ENCODE results near the gene EXO1. TPM values are rescaled to one million over a fixed set of nuclear protein-coding genes. Genes with fewer than 3 reads are reported as not detected.
"Not testable (repeated sequence)": the region's sequence is repeated elsewhere in the genome, so short reads cannot be mapped to it uniquely, and the experiment has no call there.

Gene EXO1
- polyA plus RNA-seq, 3 donors, result 0.06 to 0.11 (median 0.10) TPM

GRCh38 chr1:241828463-241829021 lies 19.5 kb upstream of the EXO1 start:
- 51 to 73% (median 59%) methylated on average over 3 of the region's 3 CpGs for WGBS, 3 donors
- H3K27ac ChIP-seq (ENCODE audit: low read depth, low read length), result no peak overlapping the region

GRCh38 chr1:241829468-241829867 lies 18.5 kb upstream of the EXO1 start:
- H3K27ac ChIP-seq (ENCODE audit: low read depth, low read length), result no peak overlapping the region

- no peak overlapping the region for H3K27ac ChIP-seq (ENCODE audit: low read depth, low read length)
- 5% methylated on average over 1 of the region's 1 CpG for WGBS, 3 donors
These were observed 13.1 kb upstream of the EXO1 start for GRCh38 chr1:241834733-241835377.

- 61 to 87% (median 66%) methylated on average over 2 of the region's 2 CpGs for WGBS, 3 donors
These were observed 11.1 kb upstream of the EXO1 start for GRCh38 chr1:241836941-241837340.

GRCh38 chr1:241837416-241837815 lies 10.6 kb upstream of the EXO1 start:
- H3K27ac ChIP-seq (ENCODE audit: low read depth, low read length), result no peak overlapping the region
- WGBS, 3 donors, result 80 to 86% (median 80%) methylated on average over 5 of the region's 5 CpGs

More at GRCh38 chr1:241836941-241837340, 11.1 kb upstream of the EXO1 start:
- no peak overlapping the region for H3K27ac ChIP-seq (ENCODE audit: low read depth, low read length)

GRCh38 chr1:241837901-241838300 lies 10.1 kb upstream of the EXO1 start:
- no peak overlapping the region for H3K27ac ChIP-seq (ENCODE audit: low read depth, low read length)
- 67 to 85% (median 68%) methylated on average over 4 of the region's 4 CpGs for WGBS, 3 donors

GRCh38 chr1:241838897-241839296 lies 9.1 kb upstream of the EXO1 start:
- H3K27ac ChIP-seq (ENCODE audit: low read depth, low read length), result no peak overlapping the region
- WGBS, 3 donors, result 87 to 94% (median 91%) methylated on average over 5 of the region's 5 CpGs

- 77 to 92% (median 90%) methylated on average over 6 of the region's 6 CpGs for WGBS, 3 donors
These were observed 8.5 kb upstream of the EXO1 start for GRCh38 chr1:241839369-241839979.

GRCh38 chr1:241840164-241840563 lies 7.8 kb upstream of the EXO1 start:
- no peak overlapping the region for H3K27ac ChIP-seq (ENCODE audit: low read depth, low read length)
- WGBS, 3 donors, result 81 to 85% (median 84%) methylated on average over 6 of the region's 6 CpGs

More at GRCh38 chr1:241839369-241839979, 8.5 kb upstream of the EXO1 start:
- no peak overlapping the region for H3K27ac ChIP-seq (ENCODE audit: low read depth, low read length)

- WGBS, 3 donors, result 78 to 90% (median 78%) methylated on average over 3 of the region's 3 CpGs
- no peak overlapping the region for H3K27ac ChIP-seq (ENCODE audit: low read depth, low read length)
These were observed 6.3 kb upstream of the EXO1 start for GRCh38 chr1:241841691-241842090.

- 88 to 98% (median 94%) methylated on average over 2 of the region's 2 CpGs for WGBS, 3 donors
- H3K27ac ChIP-seq (ENCODE audit: low read depth, low read length), result no peak overlapping the region
These were observed 5.4 kb upstream of the EXO1 start for GRCh38 chr1:241842565-241842964.

GRCh38 chr1:241844593-241844992 lies 3.4 kb upstream of the EXO1 start:
- no peak overlapping the region for H3K27ac ChIP-seq (ENCODE audit: low read depth, low read length)
- WGBS, 3 donors, result 27 to 84% (median 84%) methylated on average over 6 of the region's 6 CpGs

- H3K27ac ChIP-seq (ENCODE audit: low read depth, low read length), result no peak overlapping the region
These were observed 1.6 kb upstream of the EXO1 start for GRCh38 chr1:241846375-241846774.

GRCh38 chr1:241846862-241847539 lies 1.0 kb upstream of the EXO1 start:
- H3K27ac ChIP-seq (ENCODE audit: low read depth, low read length), result no peak overlapping the region
- 87 to 92% (median 89%) methylated on average over 4 of the region's 4 CpGs for WGBS, 3 donors

- no peak overlapping the region for H3K27ac ChIP-seq (ENCODE audit: low read depth, low read length)
- WGBS, 3 donors, result 6 to 13% (median 9%) methylated on average over 6 of the region's 6 CpGs
These were observed 536 bp upstream of the EXO1 start for GRCh38 chr1:241847540-241847795.

- 5 to 9% (median 8%) methylated on average over 13 of the region's 13 CpGs for WGBS, 3 donors
- H3K27ac ChIP-seq (ENCODE audit: low read depth, low read length), result no peak overlapping the region
These were observed 811 bp downstream of the EXO1 start for GRCh38 chr1:241848686-241849344.

GRCh38 chr1:241849345-241849695 lies 1.3 kb downstream of the EXO1 start:
- H3K27ac ChIP-seq (ENCODE audit: low read depth, low read length), result no peak overlapping the region
- 51 to 72% (median 56%) methylated on average over 6 of the region's 6 CpGs for WGBS, 3 donors

GRCh38 chr1:241855545-241856140 lies 7.6 kb downstream of the EXO1 start:
- H3K27ac ChIP-seq (ENCODE audit: low read depth, low read length), result not testable (repeated sequence)
- 97% methylated on average over 32 to 41 of the region's 41 CpGs for WGBS, 3 donors

GRCh38 chr1:241857131-241857530 lies 9.1 kb downstream of the EXO1 start:
- no peak overlapping the region for H3K27ac ChIP-seq (ENCODE audit: low read depth, low read length)
- 73 to 91% (median 78%) methylated on average over 6 of the region's 6 CpGs for WGBS, 3 donors

Data from adipose tissue (tissue), 3 donors.